HG03432 (cell line): Measurements from ENCODE around the gene CSNK1G3.

Experiments used
- ATAC-seq: cut with Tn5 transposase; IDR thresholded peaks from one replicate; pipeline ENCODE4 v1.9.1; 2021; ENCODE audit warnings: mild to moderate bottlenecking, moderate library complexity; ENCODE audit not compliant: unreplicated experiment

CSNK1G3 gene

GRCh38 chr5:123512611-123513461 lies 859 bp downstream of the CSNK1G3 start:
- ATAC-seq = peak; percentile 26

- no peak for ATAC-seq
Measured at GRCh38 chr5:123514615-123515355, 2.8 kb downstream of the CSNK1G3 start.

DNA sequence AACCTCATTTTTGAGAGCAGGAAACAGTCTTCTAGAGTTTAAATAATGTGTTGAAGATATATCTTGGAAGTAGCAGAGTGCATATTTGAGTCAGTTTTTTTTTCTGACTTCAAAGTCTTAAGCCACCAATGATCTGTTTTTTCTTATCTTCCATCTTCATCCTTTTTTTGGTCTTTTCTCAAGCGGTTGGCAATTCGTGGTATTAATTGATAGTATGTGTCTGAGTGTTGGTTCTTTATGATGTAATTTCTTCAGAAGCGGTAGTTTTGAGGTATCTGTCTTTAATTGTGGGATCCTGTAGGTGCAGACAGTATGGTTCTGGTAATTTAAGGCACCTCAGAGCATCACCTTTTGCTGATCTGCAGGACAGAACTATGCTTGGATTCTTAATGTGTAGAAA lies 3.9 kb downstream of the CSNK1G3 start:
- ATAC-seq = no peak

DNA sequence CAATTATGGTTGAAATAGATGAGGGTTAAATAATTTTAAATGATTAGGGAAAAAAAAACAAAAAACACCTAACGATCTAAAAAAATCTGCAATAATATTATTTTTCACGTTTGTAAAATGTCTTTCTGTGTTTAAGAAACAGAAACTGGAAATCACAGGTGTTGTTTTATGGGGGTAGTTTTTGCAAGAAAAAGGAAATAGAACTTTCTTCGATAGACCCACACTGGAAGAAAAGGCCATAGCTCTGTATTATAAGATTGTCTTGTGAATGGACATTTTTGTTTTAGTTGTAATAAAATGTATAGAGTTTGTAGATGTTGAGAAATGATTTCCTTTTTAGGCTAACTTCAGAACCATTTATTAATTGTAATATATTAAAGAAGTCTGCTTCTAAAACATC lies 5.5 kb downstream of the CSNK1G3 start:
- ATAC-seq = peak; percentile 19

DNA sequence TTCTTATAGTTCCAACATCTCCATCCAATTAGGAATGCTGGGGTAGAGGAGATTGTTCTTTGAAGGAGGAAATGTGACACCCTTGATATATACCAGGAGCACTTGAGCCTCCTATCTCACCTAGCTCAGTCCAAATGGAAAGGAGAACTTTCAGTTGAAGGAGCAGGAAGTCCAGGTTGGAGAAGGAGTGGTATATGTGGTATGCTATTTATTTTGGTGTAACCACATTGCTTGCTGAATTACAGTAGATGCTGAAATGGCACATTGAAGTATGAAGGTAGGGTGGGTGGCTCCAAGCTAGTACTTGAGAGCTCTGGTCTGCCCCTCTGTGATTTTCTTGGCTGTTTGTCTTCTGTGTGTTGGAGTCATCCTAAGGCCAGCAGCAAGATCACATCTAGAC lies 6.1 kb downstream of the CSNK1G3 start:
- peak; percentile 23 for ATAC-seq

DNA sequence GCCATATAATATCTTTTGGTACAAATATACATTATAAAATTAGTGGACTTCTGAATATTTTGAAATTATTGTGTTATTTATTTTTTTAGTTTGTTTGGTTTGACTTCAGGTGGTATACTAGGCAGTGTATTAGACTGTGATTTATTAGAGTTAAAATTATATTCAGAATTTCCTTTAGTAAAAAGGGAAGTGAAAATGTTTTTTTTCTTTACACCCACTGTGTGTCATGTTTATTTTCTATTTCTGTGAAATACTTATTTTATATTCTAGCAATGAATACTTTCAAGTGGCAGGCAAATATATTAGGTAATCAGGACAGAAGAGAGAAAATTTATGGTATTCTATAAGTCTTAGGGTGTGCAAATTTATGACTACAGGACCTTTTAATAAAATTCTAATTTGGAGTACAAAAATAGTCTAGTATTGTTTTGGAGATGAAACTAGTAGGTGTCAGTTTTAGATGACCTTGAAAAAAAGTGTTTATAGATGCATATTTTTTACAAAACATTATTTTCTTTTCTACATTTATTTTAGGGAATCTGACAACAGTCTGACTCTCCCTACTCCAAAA lies 8.8 kb downstream of the CSNK1G3 start:
- ATAC-seq = peak; percentile 69

- ATAC-seq = no peak
Measured at GRCh38 chr5:123524146-123524545, 12.2 kb downstream of the CSNK1G3 start.

DNA sequence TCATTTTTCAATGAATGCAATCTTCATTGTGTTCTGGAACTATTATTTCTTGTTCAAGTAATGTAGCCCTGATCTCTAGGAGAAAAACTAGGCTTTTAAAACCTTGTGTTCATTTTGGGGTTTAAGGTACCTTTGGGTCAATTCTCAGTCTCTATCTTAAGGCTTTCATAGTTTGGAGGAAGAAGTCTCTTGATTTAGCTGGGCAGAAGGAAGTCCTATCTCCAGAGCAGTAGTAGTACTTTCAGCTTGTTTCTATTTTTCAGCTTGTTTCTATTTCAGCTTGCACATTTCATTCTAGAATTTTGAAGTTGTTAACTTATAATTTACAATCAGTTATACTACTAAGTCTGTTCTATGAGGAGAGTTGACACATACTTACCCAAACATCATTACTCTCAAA lies 15.2 kb downstream of the CSNK1G3 start:
- ATAC-seq = peak; percentile 71

GRCh38 chr5:123528065-123528464 lies 16.1 kb downstream of the CSNK1G3 start:
- ATAC-seq = no peak

DNA sequence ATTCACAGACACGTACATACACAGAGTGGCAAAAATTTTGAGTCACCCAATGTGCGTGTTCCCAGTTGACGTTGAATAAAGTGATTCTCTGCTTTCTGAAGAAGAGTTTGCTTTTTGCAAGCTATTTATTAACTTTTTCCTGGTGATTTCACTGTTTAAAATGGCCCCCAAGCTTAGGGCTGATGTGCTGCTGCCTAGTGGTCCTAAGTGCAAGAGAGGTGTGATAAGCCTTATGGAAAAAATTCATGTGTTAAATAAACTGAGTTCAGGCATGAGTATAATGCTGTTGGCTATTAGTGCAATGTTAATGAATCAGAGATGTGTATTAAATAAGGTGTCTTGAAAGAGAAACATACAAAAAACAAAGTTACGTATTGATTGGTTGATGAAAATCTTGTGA lies 16.9 kb downstream of the CSNK1G3 start:
- no peak for ATAC-seq

DNA sequence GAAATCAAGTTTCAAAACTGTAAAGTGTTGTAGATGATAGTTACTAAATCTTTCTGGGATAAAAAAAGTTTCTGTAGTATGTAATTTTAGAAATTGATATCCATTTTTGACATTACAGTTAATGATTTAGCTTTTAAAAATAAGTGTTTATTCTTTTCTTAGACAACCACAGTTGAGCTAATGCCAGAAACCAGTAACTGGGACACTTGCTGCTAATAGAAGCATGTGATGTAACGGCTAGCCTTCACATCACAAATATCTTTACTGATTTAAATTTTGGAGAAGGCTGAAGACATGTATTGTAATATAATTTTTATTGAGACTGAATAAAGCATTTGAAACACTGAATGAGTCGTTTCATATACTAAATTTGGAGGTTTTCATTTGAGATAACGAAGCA lies 18.8 kb downstream of the CSNK1G3 start:
- no peak for ATAC-seq

- ATAC-seq = no peak
Measured at GRCh38 chr5:123535648-123536047, 23.7 kb downstream of the CSNK1G3 start.

DNA sequence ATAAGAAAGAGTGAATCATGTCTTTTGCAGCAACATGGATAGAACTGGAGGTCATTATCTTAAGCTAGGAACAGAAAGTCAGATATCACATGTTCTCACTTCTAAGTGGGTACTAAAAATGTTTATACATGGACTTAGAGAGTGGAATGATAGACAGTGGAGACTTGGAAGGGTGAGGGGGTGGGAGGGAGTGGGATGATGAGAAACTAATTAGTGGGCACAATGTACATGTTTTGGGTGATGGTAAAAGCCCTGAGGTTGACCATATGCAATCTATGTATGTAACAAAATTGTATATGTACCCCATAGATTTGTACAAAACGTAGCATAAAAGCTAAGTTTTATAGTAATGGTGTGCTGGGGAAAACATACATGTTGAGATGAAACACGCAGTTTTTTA lies 25.3 kb downstream of the CSNK1G3 start:
- no peak for ATAC-seq

DNA sequence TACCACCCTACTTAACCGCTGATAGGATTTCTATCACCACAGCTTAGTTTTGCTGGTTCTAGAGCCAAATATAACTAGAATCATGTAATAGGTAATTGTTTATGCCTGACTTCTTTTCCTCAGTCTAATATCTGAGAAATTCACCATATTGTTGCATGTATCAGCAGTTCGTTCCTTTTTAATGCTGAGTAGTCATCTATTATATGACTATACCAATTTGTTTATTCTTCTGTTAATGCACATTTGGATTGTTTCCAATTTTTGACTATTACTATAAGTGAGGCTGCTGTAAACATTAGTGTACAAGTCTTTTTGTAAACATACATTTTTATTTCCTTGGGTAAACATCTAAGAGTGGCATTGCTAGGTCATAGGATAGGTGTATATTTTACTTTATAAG lies 25.9 kb downstream of the CSNK1G3 start:
- ATAC-seq = no peak

- no peak for ATAC-seq
Measured at GRCh38 chr5:123538670-123539459, 26.9 kb downstream of the CSNK1G3 start.

DNA sequence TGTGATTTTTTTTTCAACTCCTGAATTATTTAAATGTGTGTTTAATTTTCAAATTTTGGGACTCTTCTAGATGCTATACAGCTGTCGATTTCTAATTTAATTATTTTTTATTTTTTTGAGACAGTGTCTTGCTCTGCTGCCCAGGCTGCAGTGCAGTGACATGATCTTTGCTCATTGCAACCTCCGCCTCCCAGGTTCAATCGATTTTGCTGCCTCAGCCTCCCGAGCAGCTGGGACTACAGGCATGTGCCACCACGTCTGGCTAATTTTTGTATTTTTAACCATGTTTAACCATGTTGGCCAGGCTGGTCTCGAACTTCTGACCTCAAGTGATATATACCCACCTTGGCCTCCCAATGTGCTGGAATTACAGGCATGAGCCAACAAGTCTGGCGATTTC lies 28.6 kb downstream of the CSNK1G3 start:
- no peak for ATAC-seq

GRCh38 chr5:123543438-123543837 lies 31.5 kb downstream of the CSNK1G3 start:
- no peak for ATAC-seq

GRCh38 chr5:123545506-123545905 lies 33.5 kb downstream of the CSNK1G3 start:
- ATAC-seq = no peak

DNA sequence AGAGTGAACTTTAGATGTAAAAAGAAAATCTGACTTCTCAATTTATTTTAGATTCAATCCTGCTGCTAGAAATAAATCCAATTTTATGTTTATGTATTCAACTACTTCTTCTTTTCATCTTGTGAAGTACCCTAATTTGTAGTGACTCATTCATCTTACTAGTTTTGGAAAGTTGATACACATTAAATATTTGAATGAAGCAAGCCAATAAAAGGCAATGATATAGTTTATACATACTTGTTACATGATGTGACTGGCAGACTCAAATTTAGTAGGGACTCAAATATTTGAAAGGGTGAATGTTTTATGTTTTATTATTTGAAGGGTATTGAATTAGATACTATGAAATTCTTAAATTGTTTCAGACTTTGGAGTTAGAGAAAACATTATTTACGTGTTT lies 34.7 kb downstream of the CSNK1G3 start:
- no peak for ATAC-seq

GRCh38 chr5:123549256-123549904 lies 37.4 kb downstream of the CSNK1G3 start:
- ATAC-seq = peak; percentile 100

DNA sequence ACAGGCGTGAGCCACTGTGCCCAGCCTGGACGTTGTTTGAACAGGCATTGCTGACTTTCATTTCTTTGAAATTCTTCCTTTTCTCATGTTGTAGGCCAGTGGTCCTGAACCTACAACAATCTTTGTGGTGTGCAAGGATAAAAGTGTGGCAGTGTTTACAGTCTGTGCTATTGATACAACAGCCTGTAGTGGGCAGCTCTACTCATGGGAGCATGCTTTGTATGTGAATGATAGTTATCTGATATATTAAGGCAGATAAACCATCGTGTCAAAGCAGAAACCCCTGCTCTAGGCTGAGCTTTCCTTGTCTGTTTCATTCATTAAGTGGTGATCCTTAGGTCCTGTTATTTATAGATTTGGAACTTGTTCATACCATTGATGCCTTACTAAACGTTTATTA lies 42.6 kb downstream of the CSNK1G3 start:
- ATAC-seq = no peak
